Body of pancreas (tissue), 4 donors: ENCODE results near the gene SPOCK3.

Experiments
- CTCF ChIP-seq, 7 experiments: fragments of 450-650 bp in 4 of 7; fragments of 200-600 bp in 3 of 7; sonication (generic) in 3 of 7; IDR thresholded peaks; one replicate each; pipeline ENCODE4 v1.5.1; 2016 to 2019; ENCODE audit warnings: antibody characterized with exemption in 7 of 7
- POLR2A ChIP-seq, 3 donors: fragments of 450-650 bp; IDR thresholded peaks; one replicate each; pipeline ENCODE4 v1.6.1; 2016; ENCODE audit warnings: antibody characterized with exemption in 3 of 3, mild to moderate bottlenecking in 2 of 3

GRCh38 chr4:167111092-167111491, 123.2 kb downstream of the SPOCK3 start:
- TF ChIP-seq CTCF (IDR thresholded peaks at IDR 0.05): no peak
- TF ChIP-seq POLR2A (IDR thresholded peaks at IDR 0.05): no peak
